Raji (cell line): Measurements from ENCODE around the gene SLC36A1.

Experiments used
- POLR2A ChIP-seq: IDR thresholded peaks from 2 replicates; pipeline ENCODE4 v1.6.1; 2011; ENCODE audit warnings: low read depth, low read length, control low read depth; ENCODE audit not compliant: insufficient read depth

The SLC36A1 gene

DNA sequence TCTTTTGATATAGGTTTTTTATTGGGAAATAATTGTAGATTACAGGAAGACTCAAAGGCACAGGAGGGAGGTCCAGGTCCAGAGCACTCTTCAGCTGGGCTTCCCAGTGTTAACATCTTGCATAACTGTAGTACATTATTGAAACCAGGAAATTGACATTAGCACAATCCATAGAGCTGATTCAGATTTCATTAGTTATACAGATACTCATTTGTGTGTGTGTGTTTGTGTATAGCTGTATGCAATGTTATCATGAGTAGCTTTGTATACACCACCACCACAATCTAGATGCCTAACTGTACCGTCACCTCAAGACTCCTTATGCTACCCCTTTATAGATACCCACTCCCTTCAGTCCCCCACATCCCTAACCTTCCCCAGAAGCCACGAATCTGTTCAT is 47.9 kb downstream of the SLC36A1 start:
- TF ChIP-seq POLR2A = no peak

DNA sequence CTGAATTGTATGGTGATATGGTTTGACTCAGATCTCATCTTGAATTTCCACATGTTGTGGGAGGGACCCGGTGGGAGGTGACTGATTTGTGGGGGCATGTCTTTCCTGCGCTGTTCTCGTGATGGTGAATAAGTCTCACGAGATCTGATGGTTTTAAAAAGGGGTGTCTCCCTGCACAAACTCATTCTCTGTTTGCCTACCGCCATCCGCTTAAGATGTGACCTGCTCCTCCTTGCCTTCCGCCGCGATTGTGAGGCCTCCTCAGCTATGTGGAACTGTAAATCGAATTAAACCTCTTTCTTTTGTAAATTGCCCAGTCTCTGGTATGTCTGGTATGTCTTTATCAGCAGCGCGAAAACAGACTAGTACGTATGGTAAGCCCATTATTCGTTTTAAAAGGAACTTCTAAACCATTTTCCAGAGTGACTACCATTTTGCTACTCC is 48.7 kb downstream of the SLC36A1 start:
- TF ChIP-seq POLR2A = no peak

DNA sequence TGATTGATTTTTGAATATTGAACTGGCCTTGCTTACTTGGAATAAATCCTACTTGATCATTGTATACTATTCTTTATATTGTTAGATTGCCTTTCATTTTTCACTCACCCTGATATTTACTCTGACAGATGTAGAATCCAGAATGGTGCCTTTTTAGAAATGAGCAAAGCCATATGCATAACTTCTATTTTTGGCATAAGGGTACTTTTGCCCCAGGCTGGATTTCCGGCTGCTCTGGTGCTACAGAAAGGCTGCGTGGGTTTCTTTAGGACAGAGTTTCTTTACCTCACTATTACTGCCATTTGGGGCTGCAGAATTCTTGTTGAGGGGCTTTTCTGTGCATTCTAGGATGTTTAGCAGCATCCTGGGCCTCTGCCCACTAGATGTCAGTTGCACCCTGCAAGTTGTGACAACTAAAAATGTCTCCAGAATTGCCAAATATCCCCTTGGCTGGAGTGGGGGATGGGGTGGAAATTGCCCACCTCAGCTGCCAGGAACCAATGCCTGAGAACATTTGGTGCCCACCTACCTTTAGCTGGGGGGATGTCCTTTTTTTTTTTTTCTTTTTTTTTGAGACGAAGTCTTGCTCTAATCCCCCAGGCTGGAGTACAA is 50.1 kb downstream of the SLC36A1 start:
- TF ChIP-seq POLR2A = no peak

DNA sequence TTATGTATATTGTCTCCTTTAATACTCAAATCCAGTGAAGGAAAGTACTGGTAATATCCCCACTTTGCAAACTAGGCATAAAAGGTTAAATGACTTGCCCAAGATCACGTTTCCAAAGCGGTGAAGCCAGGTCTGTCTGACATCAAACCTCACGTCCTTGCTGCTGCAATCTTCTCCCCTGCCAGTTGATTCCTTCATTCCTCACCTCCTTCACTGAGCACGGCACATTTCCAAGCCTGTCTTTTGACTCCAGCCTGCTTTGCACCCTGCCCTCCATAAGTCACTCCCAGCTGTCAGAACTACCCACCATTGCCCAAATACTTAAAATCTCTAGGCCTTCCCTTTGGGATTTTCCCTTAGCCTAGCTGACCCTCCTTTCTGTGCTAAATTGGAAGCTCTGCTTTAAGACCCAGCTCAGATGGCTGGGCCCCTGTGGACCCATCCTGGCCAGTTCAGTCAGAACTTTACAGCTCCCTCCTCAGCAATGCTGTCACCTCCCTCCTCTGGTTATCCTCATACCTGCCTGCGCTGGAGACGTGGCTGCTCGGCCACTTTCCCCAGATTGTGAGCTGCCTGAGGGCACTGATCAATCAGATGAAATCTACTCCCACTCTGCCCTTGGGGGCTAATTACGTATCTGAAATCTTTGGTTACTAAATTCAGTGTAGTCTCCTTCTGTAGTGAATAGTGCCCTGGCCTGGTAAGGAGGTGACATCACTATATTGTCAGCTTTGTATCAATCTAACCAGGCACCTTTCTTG is 51.2 kb downstream of the SLC36A1 start:
- no peak for TF ChIP-seq POLR2A

DNA sequence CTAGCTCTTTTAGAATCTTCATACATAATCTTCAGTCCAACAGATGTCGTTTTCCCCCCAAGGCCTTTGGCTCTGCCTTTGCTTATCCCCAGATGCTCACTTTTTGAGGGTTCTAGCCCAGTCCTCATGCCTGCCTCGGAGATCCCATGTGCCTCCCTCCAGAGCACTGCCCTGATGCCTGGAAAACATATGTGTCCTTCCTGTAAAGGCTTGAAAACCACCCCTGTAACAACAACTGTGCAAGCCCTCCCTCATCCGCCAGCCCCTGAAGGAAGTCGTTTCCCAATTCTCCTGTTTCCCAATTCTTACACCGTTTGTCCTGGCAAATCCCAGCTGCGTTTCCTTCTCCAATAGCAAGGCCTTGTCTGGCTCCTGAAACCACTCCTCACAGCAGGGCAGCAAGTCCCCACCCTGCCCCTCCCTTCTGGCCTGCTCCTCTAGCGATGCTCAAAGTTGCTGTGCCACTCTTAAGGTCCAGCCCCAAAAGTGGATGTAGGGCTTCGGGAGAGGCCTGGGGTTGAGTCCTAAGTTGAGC is 52.2 kb downstream of the SLC36A1 start:
- no peak for TF ChIP-seq POLR2A

DNA sequence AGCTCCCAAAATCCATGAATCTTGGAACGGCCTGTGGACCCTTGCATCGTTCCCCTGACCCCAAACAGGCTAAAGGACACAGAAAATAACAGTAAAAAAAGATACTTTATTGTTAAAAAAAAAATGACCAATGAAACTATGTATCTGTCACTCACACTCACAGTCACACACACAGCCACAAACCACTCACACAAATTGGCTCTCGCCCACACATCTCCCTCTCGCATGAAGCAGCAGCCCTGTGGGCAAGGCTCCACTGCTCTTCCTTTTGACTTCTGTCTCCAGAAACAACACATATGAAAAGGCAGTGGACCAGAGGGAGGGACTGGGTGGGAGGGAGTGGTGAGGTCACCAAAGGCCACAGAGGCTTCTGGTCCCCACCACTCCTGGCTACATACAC is 56.6 kb downstream of the SLC36A1 start:
- no peak for TF ChIP-seq POLR2A

DNA sequence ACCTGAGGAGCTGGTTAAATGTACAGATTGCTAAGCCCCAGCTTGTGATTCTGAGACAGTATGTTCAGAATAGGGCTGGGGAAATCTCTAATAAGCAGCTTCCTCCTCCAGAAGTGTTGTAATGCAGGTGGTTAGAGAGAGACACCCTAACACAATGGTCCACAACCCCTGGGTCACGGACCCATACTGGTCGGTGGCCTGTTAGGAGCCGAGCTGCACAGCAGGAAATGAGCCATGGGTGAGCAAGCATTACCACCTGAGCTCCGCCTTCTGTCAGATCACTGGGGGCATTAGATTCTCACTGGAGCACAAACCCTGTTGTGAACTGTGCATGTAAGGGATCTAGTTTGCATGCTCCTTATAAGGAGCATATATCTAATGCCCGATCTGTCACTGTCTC is 61.8 kb downstream of the SLC36A1 start:
- no peak for TF ChIP-seq POLR2A

DNA sequence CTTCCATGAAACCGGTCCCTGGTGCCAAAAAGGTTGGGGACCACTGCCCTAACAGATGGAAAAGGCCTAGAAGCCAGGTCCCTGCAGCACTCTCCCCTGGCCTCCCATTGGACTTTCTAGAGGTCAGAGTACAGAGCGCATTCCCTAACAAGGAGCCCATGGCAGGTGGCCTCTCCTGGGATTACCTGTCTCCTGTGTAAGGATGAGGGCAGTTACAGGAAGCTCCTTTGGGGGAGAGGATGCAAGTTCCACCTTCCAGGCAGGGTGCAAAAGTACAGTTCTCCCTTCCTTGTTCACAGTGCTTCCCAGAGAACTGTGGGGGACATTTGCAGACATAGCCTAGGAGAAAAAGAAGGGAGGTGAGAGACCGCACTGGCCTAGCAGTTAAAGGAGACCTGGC is 62.4 kb downstream of the SLC36A1 start:
- TF ChIP-seq POLR2A = no peak

DNA sequence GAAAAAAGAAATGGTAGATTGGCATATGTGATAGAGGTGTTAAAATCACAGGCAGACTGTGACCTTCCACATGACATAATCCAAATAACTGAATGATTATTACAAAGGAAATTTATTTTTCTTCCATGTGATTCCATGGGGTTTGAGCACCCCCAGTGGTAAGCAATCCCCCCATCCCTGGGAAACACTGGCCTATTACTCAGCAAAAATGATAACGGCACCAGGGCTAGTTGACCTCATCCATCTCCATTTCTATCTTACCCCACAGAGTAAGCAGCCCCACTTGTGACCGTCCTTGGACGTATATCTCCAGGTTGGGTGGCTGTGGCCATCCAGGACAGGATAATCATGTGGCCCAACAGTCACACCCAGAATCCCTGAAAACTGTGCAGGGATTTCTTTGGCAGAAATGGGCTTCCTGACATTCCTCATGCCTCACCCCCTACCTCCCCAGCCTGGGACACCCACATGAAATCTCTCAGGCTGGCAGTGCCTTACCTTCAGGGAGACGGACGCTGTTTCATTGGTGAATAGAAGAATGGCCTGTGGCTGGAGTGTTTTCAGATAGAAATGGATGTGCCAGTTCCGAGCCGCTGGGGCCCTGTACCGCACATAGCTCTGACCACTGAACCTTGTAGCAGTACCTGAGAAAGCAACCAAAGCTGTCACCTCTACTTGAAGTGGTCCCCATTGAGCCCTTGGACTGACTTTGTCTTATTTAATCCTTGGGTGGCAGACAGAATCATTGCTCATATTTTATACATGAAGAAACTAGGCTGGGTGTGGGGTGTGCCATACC is 69.9 kb downstream of the SLC36A1 start:
- no peak for TF ChIP-seq POLR2A

DNA sequence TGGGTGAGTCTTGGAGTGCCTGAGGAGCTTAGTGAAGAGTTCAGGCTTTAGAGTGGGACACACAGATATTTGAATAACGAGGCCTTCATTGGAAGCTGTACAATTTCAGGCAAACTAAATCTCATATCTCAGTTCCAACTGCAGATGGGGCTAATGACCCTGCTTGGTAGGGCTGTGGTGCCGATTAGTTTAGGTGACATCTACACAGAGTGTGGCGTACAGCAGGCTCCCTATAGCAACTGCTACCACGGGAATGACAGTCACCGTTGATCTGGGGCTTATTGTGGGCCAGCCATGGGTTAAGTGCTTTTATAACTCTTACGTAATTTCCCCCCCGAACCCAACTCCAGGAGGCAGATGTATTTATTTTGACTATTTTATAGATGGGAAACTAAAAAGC is 72.9 kb downstream of the SLC36A1 start:
- TF ChIP-seq POLR2A = no peak

DNA sequence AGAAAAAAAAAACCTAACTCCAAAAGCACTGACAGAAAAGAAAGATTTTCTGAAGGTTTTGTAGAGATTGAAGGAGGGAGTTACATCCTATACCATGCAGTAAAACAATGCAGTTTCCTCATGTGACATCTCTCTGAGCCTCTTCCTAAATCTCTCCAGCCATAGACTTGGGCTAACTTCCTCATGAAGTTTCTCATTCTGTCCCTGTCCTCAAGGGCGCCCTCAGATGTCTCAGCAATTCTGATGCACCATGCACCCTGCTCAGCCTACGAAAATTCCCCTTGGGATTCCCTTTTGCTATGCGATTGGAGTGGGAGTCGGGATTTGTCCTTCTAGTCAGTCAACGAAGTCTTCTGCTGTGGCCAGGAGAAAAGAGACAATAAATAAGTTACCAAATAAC is 74.8 kb downstream of the SLC36A1 start:
- TF ChIP-seq POLR2A = no peak

DNA sequence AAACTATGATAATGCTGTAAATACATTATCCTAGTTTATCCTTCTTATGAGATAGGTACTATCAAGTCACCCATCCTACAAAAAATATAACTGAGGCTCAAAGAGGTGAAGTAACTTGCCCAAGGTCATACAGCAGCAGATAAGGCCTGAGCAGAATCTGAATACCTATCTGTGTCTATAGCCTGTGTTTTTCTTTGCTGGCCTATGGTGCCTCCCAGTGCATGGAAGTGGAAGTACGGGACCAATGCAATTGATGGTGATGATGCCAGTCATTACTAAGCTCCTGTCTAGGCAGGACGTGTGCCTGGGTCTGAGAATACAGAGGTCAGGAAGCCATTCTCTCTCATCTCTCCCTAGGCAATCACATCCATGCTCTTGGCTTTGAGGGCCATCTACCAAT is 75.9 kb downstream of the SLC36A1 start:
- no peak for TF ChIP-seq POLR2A

DNA sequence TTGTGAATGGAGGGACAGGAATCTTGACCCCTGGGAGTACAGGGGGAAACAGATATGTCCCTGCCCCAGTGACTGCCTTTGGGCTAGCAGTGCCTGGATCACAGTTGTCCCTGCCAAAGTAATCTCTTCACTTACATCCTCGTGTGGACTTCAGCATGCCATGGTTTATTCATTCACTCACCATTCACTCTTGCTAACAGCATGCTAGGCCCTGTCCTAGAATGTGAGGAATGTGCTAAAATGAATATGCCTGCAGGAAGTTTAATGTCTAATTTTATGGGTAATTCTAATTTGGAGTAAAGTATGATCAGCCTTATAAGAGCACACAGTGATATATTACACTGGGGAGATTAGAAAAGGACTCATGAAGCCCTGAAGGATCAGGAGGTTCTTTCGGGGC is 80.8 kb downstream of the SLC36A1 start:
- no peak for TF ChIP-seq POLR2A

DNA sequence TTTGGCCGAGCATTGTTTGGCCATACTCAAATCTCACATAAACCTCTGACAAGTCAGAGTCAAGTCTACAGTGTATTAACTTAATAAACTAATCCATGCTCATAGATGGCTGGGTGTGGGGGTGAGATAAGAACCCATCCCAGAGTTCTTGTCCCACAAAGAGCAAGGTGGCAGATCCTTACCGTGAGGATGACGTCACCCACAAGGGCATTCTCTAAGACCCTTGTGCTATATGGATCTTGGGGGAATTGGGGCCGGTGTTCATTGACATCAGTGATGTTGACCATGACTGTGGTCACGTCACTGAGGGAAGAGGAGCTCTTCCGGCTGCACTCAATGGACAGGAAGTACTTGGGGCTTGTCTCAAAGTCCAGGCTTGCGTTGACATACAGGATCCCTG is 81.6 kb downstream of the SLC36A1 start:
- TF ChIP-seq POLR2A = no peak

DNA sequence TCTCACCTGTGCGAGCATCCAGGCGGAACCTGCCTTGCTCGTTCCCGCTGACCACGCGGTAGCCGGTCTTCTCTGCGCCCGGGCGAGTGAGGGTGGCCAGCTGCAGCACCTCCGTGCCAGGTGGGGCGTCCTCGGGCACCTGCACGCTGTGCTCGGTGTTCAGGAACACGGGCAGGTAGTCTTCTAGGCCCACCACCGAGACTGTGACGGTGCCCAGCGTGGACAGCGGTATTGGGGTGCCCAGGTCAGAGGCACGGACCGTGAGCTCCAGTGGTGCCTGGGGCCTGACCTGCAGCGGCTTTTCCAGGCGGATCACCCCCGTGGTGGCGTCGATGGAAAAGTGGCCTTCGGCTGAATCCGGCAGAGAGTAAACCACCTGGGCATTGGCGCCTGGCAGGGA is 84.2 kb downstream of the SLC36A1 start:
- TF ChIP-seq POLR2A = no peak

DNA sequence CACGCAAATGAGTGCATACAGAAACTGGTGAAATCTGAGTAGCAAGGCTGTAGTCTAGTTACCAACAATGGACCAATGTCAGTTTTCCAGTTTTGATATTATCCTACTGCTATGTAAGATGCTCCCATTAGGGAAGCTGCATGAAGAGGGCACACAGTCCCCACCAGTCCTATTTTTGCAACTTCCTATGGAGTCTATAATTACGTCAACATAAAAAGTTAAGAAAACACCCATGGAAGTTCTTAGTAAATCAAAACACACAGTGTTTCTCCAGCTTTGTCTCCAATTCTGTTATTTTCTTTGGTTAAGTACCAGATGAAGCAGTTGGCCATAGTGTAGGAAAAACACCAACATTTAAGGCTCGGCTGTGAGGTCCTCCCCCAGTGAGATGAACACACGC is 85.0 kb downstream of the SLC36A1 start:
- no peak for TF ChIP-seq POLR2A
